Measurements from ENCODE around the gene PHF2. TPM values are rescaled to one million over a fixed set of nuclear protein-coding genes. Genes with fewer than 3 reads are reported as not detected.

The PHF2 gene
- total RNA-seq, 4 donors from 2014 or later, result 15.0 to 28.6 (median 20.4) TPM

GRCh38 chr9:93622691-93623090 is 46.3 kb downstream of the PHF2 start:
- TF ChIP-seq, protein P1, sequence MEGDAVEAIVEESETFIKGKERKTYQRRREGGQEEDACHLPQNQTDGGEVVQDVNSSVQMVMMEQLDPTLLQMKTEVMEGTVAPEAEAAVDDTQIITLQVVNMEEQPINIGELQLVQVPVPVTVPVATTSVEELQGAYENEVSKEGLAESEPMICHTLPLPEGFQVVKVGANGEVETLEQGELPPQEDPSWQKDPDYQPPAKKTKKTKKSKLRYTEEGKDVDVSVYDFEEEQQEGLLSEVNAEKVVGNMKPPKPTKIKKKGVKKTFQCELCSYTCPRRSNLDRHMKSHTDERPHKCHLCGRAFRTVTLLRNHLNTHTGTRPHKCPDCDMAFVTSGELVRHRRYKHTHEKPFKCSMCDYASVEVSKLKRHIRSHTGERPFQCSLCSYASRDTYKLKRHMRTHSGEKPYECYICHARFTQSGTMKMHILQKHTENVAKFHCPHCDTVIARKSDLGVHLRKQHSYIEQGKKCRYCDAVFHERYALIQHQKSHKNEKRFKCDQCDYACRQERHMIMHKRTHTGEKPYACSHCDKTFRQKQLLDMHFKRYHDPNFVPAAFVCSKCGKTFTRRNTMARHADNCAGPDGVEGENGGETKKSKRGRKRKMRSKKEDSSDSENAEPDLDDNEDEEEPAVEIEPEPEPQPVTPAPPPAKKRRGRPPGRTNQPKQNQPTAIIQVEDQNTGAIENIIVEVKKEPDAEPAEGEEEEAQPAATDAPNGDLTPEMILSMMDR (IDR thresholded peaks at IDR 0.05; ENCODE audit: low read depth), result no peak

DNA sequence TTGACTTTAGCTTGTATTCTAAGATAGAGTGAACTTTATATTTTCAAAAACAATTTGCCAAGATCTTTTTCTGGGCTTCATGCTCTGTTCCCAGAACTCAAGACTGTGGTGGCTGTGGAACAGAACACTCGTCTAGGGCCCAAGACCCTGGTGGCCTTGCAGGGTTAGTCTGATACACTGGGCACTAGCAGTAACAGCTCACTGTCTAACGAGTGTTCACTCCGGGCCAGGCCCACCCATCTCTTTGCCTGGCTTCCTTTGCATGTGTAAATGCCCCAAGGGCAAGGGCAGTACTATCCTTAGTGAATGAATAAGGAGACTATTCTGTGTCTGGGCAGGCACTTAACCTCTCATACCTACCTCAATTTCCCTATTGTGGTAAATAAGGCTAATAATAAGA is 47.4 kb downstream of the PHF2 start:
- TF ChIP-seq, protein P1 (IDR thresholded peaks at IDR 0.05; ENCODE audit: low read depth), result no peak

- TF ChIP-seq, protein P1 (IDR thresholded peaks at IDR 0.05; ENCODE audit: low read depth), result no peak
Measured at GRCh38 chr9:93624431-93624834, 48.0 kb downstream of the PHF2 start.

- TF ChIP-seq, protein P1 (IDR thresholded peaks at IDR 0.05; ENCODE audit: low read depth), result no peak
Measured at GRCh38 chr9:93624977-93625376, 48.6 kb downstream of the PHF2 start.

- TF ChIP-seq, protein P1 (IDR thresholded peaks at IDR 0.05; ENCODE audit: low read depth), result no peak
Measured at GRCh38 chr9:93629920-93630319, 53.5 kb downstream of the PHF2 start.

GRCh38 chr9:93630806-93631411 is 54.5 kb downstream of the PHF2 start:
- TF ChIP-seq, protein P1 (IDR thresholded peaks at IDR 0.05; ENCODE audit: low read depth), result no peak

- TF ChIP-seq, protein P1 (IDR thresholded peaks at IDR 0.05; ENCODE audit: low read depth), result no peak
Measured at GRCh38 chr9:93633492-93634221, 57.3 kb downstream of the PHF2 start.

All from subcutaneous adipose tissue (tissue), 4 donors.